Eye (tissue), 1 donor: Measurements from ENCODE around the gene NT5C2.
"Not testable (repeated sequence)": the region's sequence is repeated elsewhere in the genome, so short reads cannot be mapped to it uniquely, and the experiment has no call there.

Experiments used
- DNase-seq: peaks from one replicate; pipeline ENCODE4 v3.0.0-alpha.2; 2015

The NT5C2 gene

GRCh38 chr10:103193107-103193819 is at the start of gene NT5C2:
NT5C2 (minus strand) TSS chr10:103193272; CDS start chr10:103174958, 18,314 bp downstream.
- peak; percentile 92 for DNase-seq

- DNase-seq: no peak
These were observed 48.4 kb upstream of the NT5C2 start for GRCh38 chr10:103241262-103242011.

- DNase-seq: no peak
These were observed 45.6 kb upstream of the NT5C2 start for GRCh38 chr10:103238506-103239252.

GRCh38 chr10:103235775-103236174 is 42.7 kb upstream of the NT5C2 start:
- no peak for DNase-seq

GRCh38 chr10:103232772-103233488 is 39.9 kb upstream of the NT5C2 start:
- no peak for DNase-seq

- DNase-seq: no peak
These were observed 39.1 kb upstream of the NT5C2 start for GRCh38 chr10:103232131-103232673.

- peak; percentile 69 for DNase-seq
These were observed 38.0 kb upstream of the NT5C2 start for GRCh38 chr10:103231047-103231551.

GRCh38 chr10:103227416-103227815 is 34.3 kb upstream of the NT5C2 start:
- DNase-seq: no peak

GRCh38 chr10:103225939-103226338 is 32.9 kb upstream of the NT5C2 start:
- DNase-seq: no peak

GRCh38 chr10:103224721-103225120 is 31.6 kb upstream of the NT5C2 start:
- not testable (repeated sequence) for DNase-seq

GRCh38 chr10:103224133-103224532 is 31.1 kb upstream of the NT5C2 start:
- DNase-seq: no peak

- DNase-seq: not testable (repeated sequence)
These were observed 23.3 kb upstream of the NT5C2 start for GRCh38 chr10:103216362-103216761.

GRCh38 chr10:103215601-103216000 is 22.5 kb upstream of the NT5C2 start:
- DNase-seq: no peak

- DNase-seq: not testable (repeated sequence)
These were observed 17.2 kb upstream of the NT5C2 start for GRCh38 chr10:103210262-103210661.

- not testable (repeated sequence) for DNase-seq
These were observed 14.6 kb upstream of the NT5C2 start for GRCh38 chr10:103207643-103208042.

- DNase-seq: no peak
These were observed 14.1 kb upstream of the NT5C2 start for GRCh38 chr10:103207141-103207540.

- not testable (repeated sequence) for DNase-seq
These were observed 13.6 kb upstream of the NT5C2 start for GRCh38 chr10:103206715-103207114.

GRCh38 chr10:103205401-103205800 is 12.3 kb upstream of the NT5C2 start:
- not testable (repeated sequence) for DNase-seq

- DNase-seq: peak; percentile 68
These were observed 11.5 kb upstream of the NT5C2 start for GRCh38 chr10:103204353-103205255.

GRCh38 chr10:103203466-103203865 is 10.4 kb upstream of the NT5C2 start:
- DNase-seq: no peak

GRCh38 chr10:103202319-103202718 is 9.2 kb upstream of the NT5C2 start:
- DNase-seq: no peak
